Testis (tissue), 2 donors: ENCODE results near the gene MTG2.

Experiments used
- POLR2A ChIP-seq: fragments of 450-650 bp; IDR thresholded peaks from one replicate; pipeline ENCODE4 v1.6.1; 2017; ENCODE audit warnings: antibody characterized with exemption, mild to moderate bottlenecking, moderate library complexity
- TF ChIP-seq, protein P1 (sequence below), 3 experiments: fragments of 450-650 bp in 2 of 3; fragments of 200-600 bp in 1 of 3; sonication (generic) in 1 of 3; IDR thresholded peaks; one replicate each; pipeline ENCODE4 v1.5.1; 2016 to 2019; ENCODE audit warnings: antibody characterized with exemption in 3 of 3, mild to moderate bottlenecking in 2 of 3, moderate library complexity in 1 of 3

DNA sequence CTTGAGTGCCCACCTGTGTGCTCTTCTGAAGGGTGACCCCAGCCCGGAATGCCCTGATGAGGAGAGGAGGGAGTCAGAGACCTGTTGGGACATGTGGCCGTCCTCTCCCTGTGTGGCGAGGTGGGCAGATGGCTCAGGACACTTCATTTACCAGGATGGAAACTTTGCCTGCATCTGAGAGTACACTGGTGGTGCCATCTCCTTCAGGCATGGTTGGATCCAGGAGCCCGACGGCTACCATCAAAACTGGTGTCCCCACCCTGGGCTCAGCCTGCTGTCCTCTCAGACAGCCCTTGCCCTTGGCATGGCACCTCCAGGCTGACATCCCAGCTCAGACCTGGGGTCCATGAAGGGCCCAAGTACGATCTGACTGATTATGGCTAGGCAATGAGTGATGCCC is 48.5 kb downstream of the MTG2 start:
- TF ChIP-seq, protein P1, sequence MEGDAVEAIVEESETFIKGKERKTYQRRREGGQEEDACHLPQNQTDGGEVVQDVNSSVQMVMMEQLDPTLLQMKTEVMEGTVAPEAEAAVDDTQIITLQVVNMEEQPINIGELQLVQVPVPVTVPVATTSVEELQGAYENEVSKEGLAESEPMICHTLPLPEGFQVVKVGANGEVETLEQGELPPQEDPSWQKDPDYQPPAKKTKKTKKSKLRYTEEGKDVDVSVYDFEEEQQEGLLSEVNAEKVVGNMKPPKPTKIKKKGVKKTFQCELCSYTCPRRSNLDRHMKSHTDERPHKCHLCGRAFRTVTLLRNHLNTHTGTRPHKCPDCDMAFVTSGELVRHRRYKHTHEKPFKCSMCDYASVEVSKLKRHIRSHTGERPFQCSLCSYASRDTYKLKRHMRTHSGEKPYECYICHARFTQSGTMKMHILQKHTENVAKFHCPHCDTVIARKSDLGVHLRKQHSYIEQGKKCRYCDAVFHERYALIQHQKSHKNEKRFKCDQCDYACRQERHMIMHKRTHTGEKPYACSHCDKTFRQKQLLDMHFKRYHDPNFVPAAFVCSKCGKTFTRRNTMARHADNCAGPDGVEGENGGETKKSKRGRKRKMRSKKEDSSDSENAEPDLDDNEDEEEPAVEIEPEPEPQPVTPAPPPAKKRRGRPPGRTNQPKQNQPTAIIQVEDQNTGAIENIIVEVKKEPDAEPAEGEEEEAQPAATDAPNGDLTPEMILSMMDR (IDR thresholded peaks at IDR 0.05) = no peak
- TF ChIP-seq POLR2A = no peak
